T-helper 1 cell treated with Interleukin-12 subunit alpha and Interleukin-12 subunit beta and Interleukin-4 antibody, amounts not matched to agents 30 ng/mL and 1 ng/mL, for 36 hours (primary cell): ENCODE measurements around the gene PLEKHH1. TPM values are rescaled to one million over a fixed set of nuclear protein-coding genes. Genes with fewer than 3 reads are reported as not detected.

Experiments
- intact Hi-C: fragments of 100-400 bp; cut with micrococcal nuclease; formaldehyde crosslinking; loops from one replicate; pipeline ENCODE4 v1.15.1; 2024
- total RNA-seq: library from RNA; stranded (reverse); gene quantifications from 2 replicates; pipeline ENCODE4 v1.2.3, GENCODE V29; 2022

Gene PLEKHH1
- total RNA-seq, 1 donor from 2014 or later: 1.1 TPM

- intact Hi-C loops: loop anchor here (1.0 to 2.0 kb wide), 10 partner anchors 19 to 1175 kb away; partner anchors contain the start of genes ATP6V1D, PIGH, RDH11 and TMEM229B
Observed at GRCh38 chr14:67619446-67620216, 86.5 kb downstream of the PLEKHH1 start, which contains the start of gene ARG2. ARG2 (plus strand) TSS chr14:67619920; CDS start chr14:67619978, 58 bp downstream.

DNA sequence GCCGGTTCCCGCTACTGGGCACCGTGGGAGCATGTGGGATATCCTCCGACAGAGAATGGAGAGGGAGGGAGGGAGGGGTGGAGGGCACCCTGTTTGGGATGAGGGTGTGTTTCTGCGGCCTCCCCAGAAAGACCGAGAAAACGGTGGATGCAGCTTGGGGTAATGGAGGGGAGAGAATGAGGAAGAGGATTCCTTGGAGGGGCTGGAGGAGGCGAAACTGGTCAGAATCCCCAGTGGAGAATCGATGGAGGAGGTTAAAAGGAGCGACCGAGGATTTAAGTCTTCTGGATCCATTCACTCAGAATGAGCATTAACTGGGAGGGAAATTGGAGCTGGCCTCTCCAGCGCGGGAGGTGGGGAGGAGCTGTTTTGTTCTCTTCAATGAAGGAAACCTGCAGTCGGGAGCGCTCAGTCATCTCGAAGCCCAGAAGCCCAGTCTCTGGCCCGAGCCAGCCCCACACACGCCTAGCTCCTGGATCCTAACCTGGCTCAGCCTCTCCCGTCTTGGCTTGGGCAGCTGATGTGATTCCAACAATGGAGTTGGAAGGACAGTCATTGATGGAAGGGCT is 87.2 kb downstream of the PLEKHH1 start:
- intact Hi-C loops: no loop called here

DNA sequence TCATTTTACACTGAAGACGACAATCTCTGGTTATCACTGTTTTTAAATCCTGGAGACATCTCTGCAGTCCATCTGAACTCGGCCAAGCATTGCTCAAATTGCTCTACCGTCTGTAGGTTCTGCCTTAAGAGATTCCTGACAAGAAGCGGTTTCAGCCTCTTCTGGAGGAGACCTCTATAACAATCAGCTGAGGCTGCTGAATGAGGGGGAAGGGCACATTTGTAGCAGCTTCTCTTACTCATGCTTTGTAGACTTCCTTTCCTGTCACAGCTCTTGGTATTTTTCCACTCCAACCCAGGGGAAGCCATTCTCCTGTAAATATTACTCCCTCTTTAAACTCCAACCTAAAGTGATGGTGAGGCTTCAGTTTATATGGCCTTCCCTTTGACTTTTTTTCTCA is 89.6 kb downstream of the PLEKHH1 start:
- intact Hi-C loops: no loop called here

GRCh38 chr14:67623114-67623513 is 90.0 kb downstream of the PLEKHH1 start:
- intact Hi-C loops: no loop called here

DNA sequence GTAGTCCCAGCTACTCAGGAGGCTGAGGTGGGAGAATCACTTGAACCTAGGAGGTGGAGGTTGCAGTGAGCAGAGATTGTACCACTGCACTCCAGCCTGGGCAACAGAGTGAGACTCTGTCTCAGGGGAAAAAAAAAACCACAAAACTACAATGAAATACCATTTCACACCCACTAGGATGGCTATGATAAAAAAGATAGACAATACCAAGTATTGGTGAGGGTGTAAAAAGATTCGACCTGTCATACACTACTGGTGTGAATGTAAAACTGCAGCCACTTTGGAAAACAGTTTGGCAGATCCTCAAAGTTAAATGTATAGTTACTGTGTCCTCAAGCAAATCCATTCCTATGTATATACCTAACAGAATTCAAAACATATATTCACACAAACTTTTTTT is 93.0 kb downstream of the PLEKHH1 start:
- intact Hi-C loops: loop anchor here (5.0 kb wide), 1 partner anchor 1729 kb away; no protein-coding TSS in a partner anchor

GRCh38 chr14:67627519-67627918 is 94.4 kb downstream of the PLEKHH1 start:
- intact Hi-C loops: loop anchor here (5.0 kb wide), 1 partner anchor 1730 kb away; no protein-coding TSS in a partner anchor

DNA sequence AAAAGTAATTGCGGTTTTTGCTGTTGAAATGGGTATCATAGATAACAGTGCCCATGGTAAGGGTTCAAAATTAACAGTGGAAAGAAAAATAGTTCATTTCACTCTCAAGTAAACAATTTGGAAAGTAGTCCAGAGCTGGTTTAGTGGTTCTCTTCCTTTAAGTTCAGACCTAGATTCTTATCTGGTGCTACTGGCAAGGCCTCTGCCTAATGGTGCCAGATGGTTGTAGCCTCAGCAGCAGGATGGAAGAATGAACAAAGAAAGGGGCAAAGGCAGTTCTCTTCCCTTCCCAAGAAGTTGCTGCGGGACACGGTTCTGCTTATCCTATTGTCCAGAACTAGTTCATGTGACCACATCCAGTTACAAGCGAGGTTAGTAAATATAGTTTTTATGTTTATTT is 97.1 kb downstream of the PLEKHH1 start:
- intact Hi-C loops: no loop called here

GRCh38 chr14:67630938-67631337 is 97.8 kb downstream of the PLEKHH1 start:
- intact Hi-C loops: no loop called here

DNA sequence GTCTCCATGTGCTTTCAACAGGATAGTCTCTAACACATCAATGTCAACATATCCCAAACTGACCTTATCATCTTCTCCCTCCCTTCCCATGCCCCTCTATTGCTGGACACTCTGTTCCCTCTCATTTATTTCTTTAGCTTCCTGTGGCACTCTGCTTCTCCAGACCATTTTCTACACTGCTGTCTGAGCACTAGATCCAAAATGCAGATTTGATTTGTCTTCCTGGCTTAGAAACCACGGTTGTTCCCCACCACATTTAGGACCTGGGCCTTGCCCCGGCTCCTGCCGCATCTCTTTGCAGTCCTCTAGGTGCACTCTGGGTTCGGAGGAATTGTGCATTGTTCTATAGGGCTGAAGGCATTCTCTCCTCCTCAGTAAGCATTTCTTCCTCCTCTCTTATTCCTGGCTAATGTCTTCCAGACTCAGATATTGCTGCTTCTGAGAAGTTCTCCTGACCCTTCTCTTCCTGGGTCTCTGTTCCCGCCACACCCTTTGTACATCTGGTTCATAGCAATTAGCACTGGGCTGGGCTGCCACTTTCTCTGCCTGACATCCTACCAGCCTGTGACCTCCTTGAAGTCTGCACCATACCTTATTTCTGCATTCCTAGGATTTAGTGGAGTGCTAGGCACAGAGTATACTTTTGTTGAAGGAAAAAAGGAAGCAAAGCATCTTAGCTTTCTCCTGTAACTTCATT is 100.5 kb downstream of the PLEKHH1 start:
- intact Hi-C loops: no loop called here

DNA sequence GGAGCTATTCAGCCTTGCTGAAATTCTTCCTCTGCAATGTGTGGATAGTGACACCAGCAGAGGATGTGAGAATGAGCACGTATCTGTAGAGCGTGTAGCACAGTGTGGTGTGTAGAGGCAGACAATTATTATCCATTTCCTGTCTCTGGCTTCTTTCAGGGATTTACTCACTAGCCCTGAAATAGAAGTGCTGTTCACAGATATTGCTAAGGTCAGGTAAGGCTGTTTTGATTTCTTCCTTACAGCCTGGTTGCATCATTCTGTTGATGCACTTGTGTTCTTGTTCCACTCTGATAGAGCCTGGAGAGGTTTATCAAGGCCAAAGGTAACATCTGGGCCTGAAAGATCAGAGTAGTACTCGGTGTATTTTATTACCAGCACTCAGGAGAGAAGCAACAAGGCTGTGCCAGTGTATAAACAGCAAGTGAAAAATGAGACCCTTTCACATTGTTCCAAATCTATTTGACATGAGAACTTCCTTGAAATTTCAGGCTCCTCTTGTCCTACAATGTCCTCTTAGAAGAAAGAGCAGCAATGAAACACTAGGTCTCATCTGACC is 103.3 kb downstream of the PLEKHH1 start:
- intact Hi-C loops: no loop called here

GRCh38 chr14:67638642-67639041 is 105.6 kb downstream of the PLEKHH1 start:
- intact Hi-C loops: no loop called here

Other genes with a start within 250 kb of the PLEKHH1 start
- gene ATP6V1D, start 173.5 kb upstream of the PLEKHH1 start, total RNA-seq: 41.2 and 44.5 TPM in 2 replicates
- 127 and 134 TPM in 2 replicates for gene EIF2S1, start 173.0 kb upstream of the PLEKHH1 start, total RNA-seq
- 0.22 and 0.56 TPM in 2 replicates for gene PLEK2, start 121.1 kb upstream of the PLEKHH1 start, total RNA-seq
- 23.3 and 25.6 TPM in 2 replicates for gene TMEM229B, start 44.6 kb upstream of the PLEKHH1 start, total RNA-seq
- gene PIGH, start 67.0 kb downstream of the PLEKHH1 start, total RNA-seq: 16.8 and 19.1 TPM in 2 replicates
- gene ARG2, start 86.6 kb downstream of the PLEKHH1 start, total RNA-seq: 1.8 and 2.3 TPM in 2 replicates
- 72.9 and 77.0 TPM in 2 replicates for gene VTI1B, start 141.3 kb downstream of the PLEKHH1 start, total RNA-seq
- 42.8 and 47.3 TPM in 2 replicates for gene RDH11, start 162.5 kb downstream of the PLEKHH1 start, total RNA-seq
- not detected in 2 replicates for gene RDH12, start 168.6 kb downstream of the PLEKHH1 start, total RNA-seq